Activated naive CD8-positive, alpha-beta T cell (primary cell): Measurements from ENCODE around the gene UGT2B15.
"Not testable (repeated sequence)": the region's sequence is repeated elsewhere in the genome, so short reads cannot be mapped to it uniquely, and the experiment has no call there.

Source experiments
- H3K27ac Mint-ChIP-seq: one replicate; pipeline ENCODE4 v1.8.0; 2021; ENCODE audit warnings: mixed read lengths
- H3K27me3 Mint-ChIP-seq: one replicate; pipeline ENCODE4 v1.8.0; 2021; ENCODE audit warnings: mixed read lengths
- H3K36me3 Mint-ChIP-seq: one replicate; pipeline ENCODE4 v1.8.0; 2021; ENCODE audit warnings: mixed read lengths
- H3K4me1 Mint-ChIP-seq: one replicate; pipeline ENCODE4 v1.8.0; 2021; ENCODE audit warnings: low read depth, mixed read lengths
- H3K4me3 Mint-ChIP-seq: one replicate; pipeline ENCODE4 v1.8.0; 2021; ENCODE audit warnings: mild to moderate bottlenecking, mixed read lengths
- H3K9me3 Mint-ChIP-seq: one replicate; pipeline ENCODE4 v1.8.0; 2021; ENCODE audit warnings: low read depth, mixed read lengths

Gene UGT2B15

GRCh38 chr4:68670479-68670939 lies at the start of gene UGT2B15:
UGT2B15 (minus strand) TSS chr4:68670652; CDS start chr4:68670618, 34 bp downstream.
- H3K27me3 Mint-ChIP-seq, H3K4me1 Mint-ChIP-seq, H3K27ac Mint-ChIP-seq: not testable (repeated sequence)

DNA sequence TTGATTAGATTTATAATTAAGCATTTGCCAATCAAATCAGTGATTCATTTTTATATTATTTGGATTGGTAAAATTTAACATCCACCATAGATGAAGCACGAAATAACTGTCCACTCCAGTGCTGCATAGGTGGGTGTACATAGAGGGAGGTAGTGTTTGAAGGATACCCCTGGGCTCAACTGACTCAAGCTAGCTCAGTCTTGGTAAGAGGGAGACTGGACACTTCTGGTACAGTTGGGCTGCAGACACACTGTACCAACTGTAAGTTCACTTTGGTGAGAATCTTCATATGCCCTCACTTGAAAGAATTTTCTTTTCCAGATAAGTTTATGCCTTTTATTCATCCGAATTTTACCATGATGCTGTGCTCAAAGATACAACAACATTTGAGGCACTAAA lies 48.6 kb upstream of the UGT2B15 start:
- no peaks in the 10 kb centered on the region for H3K36me3 Mint-ChIP-seq
- peaks cover 1% of the 10 kb centered on the region for H3K27me3 Mint-ChIP-seq
- H3K4me1 Mint-ChIP-seq, result no peaks in the 10 kb centered on the region
- H3K27ac Mint-ChIP-seq, result no peak overlapping the region
- no peak overlapping the region for H3K4me3 Mint-ChIP-seq
- H3K9me3 Mint-ChIP-seq, result no peaks in the 10 kb centered on the region

More at GRCh38 chr4:68670479-68670939, at the start of gene UGT2B15:
- not testable (repeated sequence) for H3K4me3 Mint-ChIP-seq, H3K9me3 Mint-ChIP-seq, H3K36me3 Mint-ChIP-seq

GRCh38 chr4:68718447-68719074 lies 48.1 kb upstream of the UGT2B15 start:
- peaks cover 1% of the 10 kb centered on the region for H3K27me3 Mint-ChIP-seq

GRCh38 chr4:68717999-68718398 lies 47.5 kb upstream of the UGT2B15 start:
- Mint-ChIP-seq H3K4me1 (no peaks in the 10 kb centered on the region), H3K36me3 (no peaks in the 10 kb centered on the region), H3K9me3 (no peaks in the 10 kb centered on the region), H3K4me3 (no peak overlapping the region), H3K27me3 (peaks cover 1% of the 10 kb centered on the region), H3K27ac (no peak overlapping the region)

More at GRCh38 chr4:68718447-68719074, 48.1 kb upstream of the UGT2B15 start:
- no peak overlapping the region for H3K4me3 Mint-ChIP-seq
- no peak overlapping the region for H3K27ac Mint-ChIP-seq
- no peaks in the 10 kb centered on the region for H3K4me1 Mint-ChIP-seq
- H3K9me3 Mint-ChIP-seq, result no peaks in the 10 kb centered on the region
- no peaks in the 10 kb centered on the region for H3K36me3 Mint-ChIP-seq

DNA sequence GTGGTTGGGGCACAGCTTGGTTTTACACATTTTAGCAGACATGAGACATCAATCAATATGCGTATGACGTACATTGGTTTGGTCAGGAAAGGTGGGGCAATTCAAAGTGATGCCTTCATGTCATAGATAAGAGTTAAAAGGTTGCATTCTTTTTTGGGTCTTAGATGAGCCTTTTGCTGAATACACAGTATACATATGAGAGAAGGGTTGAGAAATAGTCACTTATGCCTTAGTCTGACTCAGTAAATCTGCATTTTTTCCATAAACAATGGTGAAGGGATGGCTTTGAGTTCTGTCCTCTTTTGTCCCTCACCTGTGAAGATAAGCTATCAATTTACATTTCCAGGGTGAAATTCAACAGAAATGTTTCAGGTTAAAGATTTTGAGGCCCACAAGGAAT lies 43.9 kb upstream of the UGT2B15 start:
- Mint-ChIP-seq H3K36me3 (no peaks in the 10 kb centered on the region), H3K27ac (no peak overlapping the region), H3K4me1 (no peaks in the 10 kb centered on the region), H3K4me3 (no peak overlapping the region), H3K27me3 (no peaks in the 10 kb centered on the region), H3K9me3 (no peaks in the 10 kb centered on the region)

DNA sequence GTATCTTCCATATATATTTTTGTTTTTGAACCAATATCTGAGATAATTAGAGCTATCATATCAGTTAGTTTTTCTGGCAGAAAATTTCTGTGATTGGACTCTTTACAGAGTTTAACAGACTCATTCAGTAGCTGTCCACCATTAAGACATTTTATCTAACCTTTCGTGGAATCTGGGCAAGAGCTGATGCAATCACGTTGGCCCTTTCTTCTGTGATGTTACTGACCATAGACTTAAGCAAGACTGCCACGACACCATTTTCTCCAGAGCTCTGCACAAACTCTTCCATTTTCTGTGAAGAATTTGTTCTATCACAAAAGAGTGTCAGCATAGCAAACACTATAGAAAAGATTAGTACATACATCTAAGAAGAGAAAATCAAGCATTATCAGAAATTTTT lies 41.8 kb upstream of the UGT2B15 start:
- H3K4me1 Mint-ChIP-seq, result no peaks in the 10 kb centered on the region
- no peaks in the 10 kb centered on the region for H3K36me3 Mint-ChIP-seq
- H3K4me3 Mint-ChIP-seq, result no peak overlapping the region
- H3K27ac Mint-ChIP-seq, result no peak overlapping the region
- H3K27me3 Mint-ChIP-seq, result peaks cover 3% of the 10 kb centered on the region
- H3K9me3 Mint-ChIP-seq, result no peaks in the 10 kb centered on the region

DNA sequence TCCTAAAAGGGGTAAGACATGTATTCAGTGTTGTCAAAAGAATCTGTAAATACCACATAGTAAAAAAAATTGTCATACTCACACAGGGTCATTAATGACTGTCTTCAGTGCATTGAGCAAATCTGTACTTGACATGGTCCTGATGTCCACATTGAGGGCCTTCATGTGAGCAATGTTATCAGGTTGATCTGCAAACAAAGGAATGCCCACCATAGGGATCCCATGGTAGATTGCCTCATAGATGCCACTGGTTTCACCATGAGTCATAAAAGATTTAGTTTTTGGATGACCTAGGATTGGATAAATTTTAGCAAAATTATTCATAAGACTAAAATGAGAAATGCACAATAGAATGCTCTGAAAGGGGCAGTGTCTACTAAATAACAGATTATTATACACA lies 38.1 kb upstream of the UGT2B15 start:
- H3K27ac Mint-ChIP-seq, result no peak overlapping the region
- H3K9me3 Mint-ChIP-seq, result no peaks in the 10 kb centered on the region
- H3K4me1 Mint-ChIP-seq, result no peaks in the 10 kb centered on the region
- H3K4me3 Mint-ChIP-seq, result no peak overlapping the region
- H3K36me3 Mint-ChIP-seq, result no peaks in the 10 kb centered on the region
- peaks cover 3% of the 10 kb centered on the region for H3K27me3 Mint-ChIP-seq

DNA sequence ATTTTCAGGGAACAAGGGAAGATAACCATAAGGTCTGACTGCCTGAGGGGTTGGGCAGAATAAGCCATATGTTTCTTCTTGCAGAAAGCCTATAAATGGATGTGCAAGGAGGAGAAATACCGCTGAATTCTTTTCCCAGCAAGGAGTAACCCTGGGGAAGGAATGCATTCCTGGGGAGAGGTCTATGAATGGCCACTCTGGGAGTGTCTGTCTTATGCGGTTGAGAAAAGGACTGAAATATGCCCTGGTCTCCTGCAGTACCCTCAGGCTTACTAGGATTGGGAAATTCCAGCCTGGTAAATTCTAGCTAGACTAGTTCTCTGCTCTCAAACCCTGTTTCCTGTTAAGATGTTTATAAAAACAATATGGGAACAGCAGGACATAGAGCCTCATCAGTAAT lies 32.7 kb upstream of the UGT2B15 start:
- H3K4me3 Mint-ChIP-seq, H3K27ac Mint-ChIP-seq, H3K27me3 Mint-ChIP-seq, H3K36me3 Mint-ChIP-seq, H3K4me1 Mint-ChIP-seq, H3K9me3 Mint-ChIP-seq: not testable (repeated sequence)

DNA sequence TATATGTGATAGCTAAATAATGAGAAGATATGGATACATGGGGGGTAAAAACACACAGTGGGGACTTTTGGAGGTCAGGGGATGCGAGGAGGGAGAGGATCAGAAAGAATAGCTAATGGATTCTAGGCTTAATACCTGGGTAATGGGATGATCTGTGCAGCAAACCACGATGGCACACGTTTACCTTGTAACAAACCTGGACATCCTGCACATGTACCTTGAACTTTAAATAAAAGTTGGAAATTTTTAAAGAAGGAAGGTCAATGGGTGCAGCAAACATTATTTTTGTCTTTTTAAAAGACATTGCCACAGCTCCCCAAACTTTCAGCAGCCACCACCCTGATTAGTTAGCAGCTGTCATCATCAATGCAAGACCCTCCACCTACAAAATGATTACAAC lies 29.7 kb upstream of the UGT2B15 start:
- Mint-ChIP-seq H3K9me3 (no peaks in the 10 kb centered on the region), H3K27me3 (peaks cover 2% of the 10 kb centered on the region), H3K27ac (no peak overlapping the region), H3K4me1 (no peaks in the 10 kb centered on the region), H3K4me3 (no peak overlapping the region), H3K36me3 (no peaks in the 10 kb centered on the region)

DNA sequence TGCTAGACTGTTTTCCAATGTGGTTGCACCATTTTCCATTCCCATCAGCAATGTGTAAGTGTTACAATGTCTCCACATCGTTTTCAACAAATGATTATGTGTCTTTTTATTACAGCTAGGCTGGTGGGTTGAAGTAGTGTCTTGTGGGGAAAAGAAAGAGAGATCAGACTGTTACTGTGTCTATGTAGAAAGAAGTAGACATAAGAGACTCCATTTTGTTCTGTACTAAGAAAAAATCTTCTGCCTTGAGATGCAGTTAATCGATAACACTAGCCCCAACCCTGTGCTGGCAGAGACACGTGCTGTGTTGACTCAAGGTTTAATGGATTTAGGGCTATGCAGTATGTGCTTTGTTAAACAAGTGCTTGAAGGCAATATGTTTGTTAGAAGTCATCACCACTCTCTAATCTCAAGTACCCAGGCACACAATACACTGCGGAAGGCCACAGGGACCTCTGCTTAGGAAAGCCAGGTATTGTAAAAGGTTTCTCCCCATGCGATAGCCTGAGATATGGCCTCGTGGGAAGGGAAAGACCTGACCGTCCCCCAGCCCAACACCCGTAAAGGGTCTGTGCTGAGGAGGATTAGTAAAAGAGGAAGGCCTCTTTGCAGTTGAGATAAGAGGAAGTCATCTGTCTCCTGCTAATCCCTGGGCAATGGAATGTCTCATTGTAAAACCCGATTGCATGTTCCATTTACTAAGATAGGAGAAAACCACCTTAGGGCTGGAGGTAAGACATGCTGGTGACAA lies 23.0 kb upstream of the UGT2B15 start:
- H3K27me3 Mint-ChIP-seq, result no peaks in the 10 kb centered on the region
- H3K9me3 Mint-ChIP-seq, result peaks cover 5% of the 10 kb centered on the region
- H3K27ac Mint-ChIP-seq, result no peak overlapping the region
- no peak overlapping the region for H3K4me3 Mint-ChIP-seq
- peaks cover 2% of the 10 kb centered on the region for H3K36me3 Mint-ChIP-seq
- H3K4me1 Mint-ChIP-seq, result no peaks in the 10 kb centered on the region

- Mint-ChIP-seq H3K4me1 (no peaks in the 10 kb centered on the region), H3K4me3 (no peak overlapping the region), H3K36me3 (peaks cover 2% of the 10 kb centered on the region), H3K27me3 (no peaks in the 10 kb centered on the region), H3K27ac (no peak overlapping the region), H3K9me3 (peaks cover 8% of the 10 kb centered on the region)
Observed at GRCh38 chr4:68691186-68691585, 20.7 kb upstream of the UGT2B15 start.

DNA sequence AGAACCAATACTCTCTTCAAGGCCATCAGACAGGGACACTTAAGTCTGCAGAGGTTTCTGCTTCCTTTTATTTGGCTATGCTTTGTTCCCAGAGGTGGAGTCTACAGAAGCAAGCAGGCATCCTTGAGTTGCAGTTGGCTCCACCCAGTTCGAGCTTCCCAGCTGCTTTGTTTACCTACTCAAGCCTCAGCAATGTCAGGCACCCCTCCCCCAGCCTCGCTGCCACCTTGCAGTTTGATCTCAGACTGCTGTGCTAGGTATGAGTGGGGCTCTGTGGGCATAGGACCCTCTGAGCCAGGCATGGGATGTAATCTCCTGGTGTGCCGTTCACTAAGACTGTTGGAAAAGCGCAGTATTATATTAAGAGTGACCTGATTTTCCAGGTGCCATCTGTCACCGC lies 12.6 kb upstream of the UGT2B15 start:
- Mint-ChIP-seq H3K4me3 (no peak overlapping the region), H3K27ac (no peak overlapping the region), H3K9me3 (peaks cover 16% of the 10 kb centered on the region), H3K4me1 (no peaks in the 10 kb centered on the region), H3K27me3 (peaks cover 3% of the 10 kb centered on the region), H3K36me3 (peaks cover 2% of the 10 kb centered on the region)

DNA sequence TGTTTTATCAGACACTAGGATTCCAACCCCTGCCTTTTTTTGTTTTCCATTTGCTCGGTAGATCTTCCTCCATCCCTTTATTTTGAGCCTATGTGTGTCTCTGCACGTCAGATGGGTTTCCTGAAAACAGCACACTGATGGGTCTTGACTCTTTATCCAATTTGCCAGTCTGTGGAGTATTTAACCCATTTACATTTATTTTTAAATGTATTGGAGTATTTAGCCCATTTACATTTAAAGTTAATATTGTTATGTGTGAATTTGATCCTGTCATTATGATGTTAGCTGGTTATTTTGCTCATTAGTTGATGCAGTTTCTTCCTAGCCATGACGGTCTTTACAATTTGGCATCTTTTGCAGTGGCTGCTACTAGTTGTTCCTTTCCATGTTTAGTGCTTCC lies 10.8 kb upstream of the UGT2B15 start:
- H3K9me3 Mint-ChIP-seq, result peaks cover 13% of the 10 kb centered on the region
- H3K27me3 Mint-ChIP-seq, result not testable (repeated sequence)

DNA sequence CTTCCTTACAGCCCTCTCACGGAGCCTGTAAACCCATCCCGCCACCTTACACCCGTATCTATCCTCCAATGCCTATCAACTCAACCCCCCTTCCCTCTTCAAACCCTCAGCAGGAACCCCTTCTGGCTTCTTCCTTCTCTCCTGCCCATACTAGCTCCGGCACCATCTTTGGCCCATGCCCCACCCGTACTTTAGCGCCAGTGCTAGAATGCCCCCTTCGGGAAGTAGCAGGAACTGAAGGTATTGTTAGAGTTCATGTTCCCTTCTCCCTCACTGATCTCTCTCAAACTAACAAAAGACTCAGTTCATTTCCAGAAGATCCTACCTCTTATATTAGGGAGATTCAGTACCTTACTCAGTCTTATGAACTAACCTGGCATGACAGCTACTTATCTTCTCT lies 2.7 kb upstream of the UGT2B15 start:
- H3K27me3 Mint-ChIP-seq, result no peaks in the 10 kb centered on the region

More for the DNA sequence above, 10.8 kb upstream of the UGT2B15 start:
- not testable (repeated sequence) for H3K4me1 Mint-ChIP-seq, H3K27ac Mint-ChIP-seq, H3K36me3 Mint-ChIP-seq, H3K4me3 Mint-ChIP-seq

GRCh38 chr4:68671217-68671616 lies 765 bp upstream of the UGT2B15 start:
- H3K27ac Mint-ChIP-seq, H3K27me3 Mint-ChIP-seq, H3K36me3 Mint-ChIP-seq, H3K4me3 Mint-ChIP-seq, H3K9me3 Mint-ChIP-seq, H3K4me1 Mint-ChIP-seq: not testable (repeated sequence)

More for the DNA sequence above, 2.7 kb upstream of the UGT2B15 start:
- H3K4me3 Mint-ChIP-seq, result no peak overlapping the region
- H3K4me1 Mint-ChIP-seq, result no peaks in the 10 kb centered on the region
- H3K36me3 Mint-ChIP-seq, result no peaks in the 10 kb centered on the region
- H3K27ac Mint-ChIP-seq, result no peak overlapping the region
- no peaks in the 10 kb centered on the region for H3K9me3 Mint-ChIP-seq
